Natural killer cell (primary cell): ENCODE data around the gene FAM53B. TPM values are rescaled to one million over a fixed set of nuclear protein-coding genes. Genes with fewer than 3 reads are reported as not detected.

Experiments
- ATAC-seq, 3 donors: fragments of 150-1000 bp in 2 of 3; fragments of 200-7000 bp in 1 of 3; cut with Tn5 transposase; 1 replicate in 1 of 3; 2 replicates in 2 of 3; pipeline ENCODE4 v1.10.0; 2021; ENCODE audit warnings: mild to moderate bottlenecking in 2 of 3, moderate library complexity in 2 of 3
- DNase-seq, 2 donors: peaks; one replicate each; pipeline versions ENCODE4 v3.0.0 to v3.0.0-alpha.2; 2013 to 2021; ENCODE audit warnings: mixed read lengths in 1 of 2
- H3K27ac ChIP-seq: one replicate; pipeline ENCODE4 v1.5.1; 2013; ENCODE audit warnings: mild to moderate bottlenecking, low read length
- H3K27me3 ChIP-seq: one replicate; pipeline ENCODE4 v1.6.1; 2013; ENCODE audit warnings: low read length; ENCODE audit not compliant: control insufficient read depth, insufficient read depth
- H3K36me3 ChIP-seq: one replicate; pipeline ENCODE4 v1.6.1; 2013; ENCODE audit warnings: low read length; ENCODE audit not compliant: control insufficient read depth, insufficient read depth
- H3K4me1 ChIP-seq: one replicate; pipeline ENCODE4 v1.6.1; 2013; ENCODE audit warnings: low read length; ENCODE audit not compliant: control insufficient read depth, insufficient read depth
- H3K4me3 ChIP-seq: one replicate; pipeline ENCODE4 v1.5.1; 2013; ENCODE audit warnings: low read length
- H3K9me3 ChIP-seq: one replicate; pipeline ENCODE4 v1.6.1; 2013; ENCODE audit warnings: low read length; ENCODE audit not compliant: control insufficient read depth, insufficient read depth
- H3K27ac Mint-ChIP-seq, 2 donors: one replicate each; pipeline ENCODE4 v1.8.0; 2022; ENCODE audit warnings: mild to moderate bottlenecking in 2 of 2, mixed read lengths in 2 of 2, moderate library complexity in 1 of 2
- H3K27me3 Mint-ChIP-seq, 2 donors: one replicate each; pipeline ENCODE4 v1.8.0; 2022; ENCODE audit warnings: low read depth in 2 of 2, mixed read lengths in 2 of 2
- H3K36me3 Mint-ChIP-seq: one replicate; pipeline ENCODE4 v1.8.0; 2022; ENCODE audit warnings: mixed read lengths
- H3K4me1 Mint-ChIP-seq, 2 donors: one replicate each; pipeline ENCODE4 v1.8.0; 2022; ENCODE audit warnings: mixed read lengths in 2 of 2
- H3K4me3 Mint-ChIP-seq: one replicate; pipeline ENCODE4 v1.8.0; 2022; ENCODE audit warnings: mild to moderate bottlenecking, moderate library complexity, mixed read lengths
- H3K9me3 Mint-ChIP-seq, 2 donors: one replicate each; pipeline ENCODE4 v1.8.0; 2022; ENCODE audit warnings: mixed read lengths in 2 of 2
- WGBS: methylation state at CpG from one replicate; pipeline ENCODE4 v1.1.7; 2013; ENCODE audit warnings: missing lambda C conversion rate; ENCODE audit not compliant: insufficient coverage; 5-methylcytosine and 5-hydroxymethylcytosine counted together
- intact Hi-C: fragments of 100-400 bp; cut with micrococcal nuclease; formaldehyde crosslinking; loops from one replicate; pipeline ENCODE4 v1.14.2; 2022
- total RNA-seq, 4 donors: library from RNA; stranded (reverse); fragments of 120-200 nt in 1 of 4; gene quantifications; one replicate each; pipeline versions ENCODE4 v1.2.3 to v1.2.4, GENCODE V29; 2013 to 2022
- TF ChIP-seq, protein P1 (sequence below): fragments of 200-600 bp; IDR thresholded peaks from one replicate; pipeline ENCODE4 v1.8.0; 2022; ENCODE audit warnings: antibody characterized with exemption

Gene FAM53B
- total RNA-seq, 3 donors from 2014 or later (not counting 1 experiment from before 2014, with no cell fraction given): 77.4 to 172 (median 121) TPM

DNA sequence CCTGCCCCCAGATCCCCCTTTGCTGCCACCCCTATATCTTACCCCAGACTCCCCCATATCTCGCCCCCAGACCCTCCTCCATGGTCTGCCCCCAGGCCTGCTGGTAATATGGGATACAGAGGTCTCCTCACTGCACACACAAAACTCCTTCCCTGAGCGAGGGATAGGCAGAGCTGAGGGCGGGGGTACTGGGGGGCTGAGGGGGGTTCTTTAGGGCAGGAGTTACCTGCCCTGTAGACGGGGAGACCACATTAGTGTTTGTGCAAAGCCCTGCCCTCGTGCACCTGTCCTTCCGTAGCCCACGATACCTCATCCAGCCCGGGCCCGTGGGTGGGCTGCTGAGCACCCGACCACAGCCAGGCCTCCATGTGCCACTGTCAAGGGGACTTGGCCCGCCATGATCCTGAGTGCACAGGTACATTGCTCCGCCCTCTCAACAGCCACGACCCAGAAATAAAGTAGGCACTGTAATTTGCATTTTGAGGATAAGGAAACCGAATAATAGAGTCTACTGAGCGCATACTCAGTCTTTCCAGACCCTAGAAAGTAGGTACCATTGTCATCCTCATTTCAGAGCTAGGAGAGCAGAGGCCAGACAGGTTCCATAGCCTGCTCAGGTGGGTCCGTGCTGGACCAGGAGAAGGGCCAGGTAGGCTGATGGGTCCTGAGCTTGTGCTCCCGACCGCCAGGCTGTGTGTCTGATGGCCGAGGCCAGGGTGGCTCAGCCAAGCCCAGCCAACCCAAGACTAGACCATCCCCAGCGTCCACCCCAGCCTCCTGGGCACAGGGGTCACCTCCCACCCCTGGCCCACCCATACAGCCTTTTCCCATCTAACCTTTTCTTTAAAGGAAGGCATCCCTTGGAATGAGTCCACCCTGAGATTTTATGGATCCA lies 167.4 kb downstream of the FAM53B start:
- no peak overlapping the region for H3K27ac ChIP-seq
- Mint-ChIP-seq H3K4me3 (no peak overlapping the region), H3K36me3 (no peaks in the 10 kb centered on the region), H3K27ac (no peak overlapping the region), H3K4me1 (peaks cover 0 to 9% of the 10 kb centered on the region in 2 donors), H3K27me3 (no peaks in the 10 kb centered on the region), H3K9me3 (no peaks in the 10 kb centered on the region)
- TF ChIP-seq, protein P1, sequence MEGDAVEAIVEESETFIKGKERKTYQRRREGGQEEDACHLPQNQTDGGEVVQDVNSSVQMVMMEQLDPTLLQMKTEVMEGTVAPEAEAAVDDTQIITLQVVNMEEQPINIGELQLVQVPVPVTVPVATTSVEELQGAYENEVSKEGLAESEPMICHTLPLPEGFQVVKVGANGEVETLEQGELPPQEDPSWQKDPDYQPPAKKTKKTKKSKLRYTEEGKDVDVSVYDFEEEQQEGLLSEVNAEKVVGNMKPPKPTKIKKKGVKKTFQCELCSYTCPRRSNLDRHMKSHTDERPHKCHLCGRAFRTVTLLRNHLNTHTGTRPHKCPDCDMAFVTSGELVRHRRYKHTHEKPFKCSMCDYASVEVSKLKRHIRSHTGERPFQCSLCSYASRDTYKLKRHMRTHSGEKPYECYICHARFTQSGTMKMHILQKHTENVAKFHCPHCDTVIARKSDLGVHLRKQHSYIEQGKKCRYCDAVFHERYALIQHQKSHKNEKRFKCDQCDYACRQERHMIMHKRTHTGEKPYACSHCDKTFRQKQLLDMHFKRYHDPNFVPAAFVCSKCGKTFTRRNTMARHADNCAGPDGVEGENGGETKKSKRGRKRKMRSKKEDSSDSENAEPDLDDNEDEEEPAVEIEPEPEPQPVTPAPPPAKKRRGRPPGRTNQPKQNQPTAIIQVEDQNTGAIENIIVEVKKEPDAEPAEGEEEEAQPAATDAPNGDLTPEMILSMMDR: no peak
- no peak overlapping the region for H3K4me3 ChIP-seq
- no peaks in the 10 kb centered on the region for H3K4me1 ChIP-seq
- H3K36me3 ChIP-seq: no peaks in the 10 kb centered on the region
- intact Hi-C loops: no loop called here
- H3K27me3 ChIP-seq: no peaks in the 10 kb centered on the region
- H3K9me3 ChIP-seq: no peaks in the 10 kb centered on the region
- DNase-seq: no peak
- ATAC-seq: no peak
- 71% methylated on average over 18 of the region's 20 CpGs for WGBS

DNA sequence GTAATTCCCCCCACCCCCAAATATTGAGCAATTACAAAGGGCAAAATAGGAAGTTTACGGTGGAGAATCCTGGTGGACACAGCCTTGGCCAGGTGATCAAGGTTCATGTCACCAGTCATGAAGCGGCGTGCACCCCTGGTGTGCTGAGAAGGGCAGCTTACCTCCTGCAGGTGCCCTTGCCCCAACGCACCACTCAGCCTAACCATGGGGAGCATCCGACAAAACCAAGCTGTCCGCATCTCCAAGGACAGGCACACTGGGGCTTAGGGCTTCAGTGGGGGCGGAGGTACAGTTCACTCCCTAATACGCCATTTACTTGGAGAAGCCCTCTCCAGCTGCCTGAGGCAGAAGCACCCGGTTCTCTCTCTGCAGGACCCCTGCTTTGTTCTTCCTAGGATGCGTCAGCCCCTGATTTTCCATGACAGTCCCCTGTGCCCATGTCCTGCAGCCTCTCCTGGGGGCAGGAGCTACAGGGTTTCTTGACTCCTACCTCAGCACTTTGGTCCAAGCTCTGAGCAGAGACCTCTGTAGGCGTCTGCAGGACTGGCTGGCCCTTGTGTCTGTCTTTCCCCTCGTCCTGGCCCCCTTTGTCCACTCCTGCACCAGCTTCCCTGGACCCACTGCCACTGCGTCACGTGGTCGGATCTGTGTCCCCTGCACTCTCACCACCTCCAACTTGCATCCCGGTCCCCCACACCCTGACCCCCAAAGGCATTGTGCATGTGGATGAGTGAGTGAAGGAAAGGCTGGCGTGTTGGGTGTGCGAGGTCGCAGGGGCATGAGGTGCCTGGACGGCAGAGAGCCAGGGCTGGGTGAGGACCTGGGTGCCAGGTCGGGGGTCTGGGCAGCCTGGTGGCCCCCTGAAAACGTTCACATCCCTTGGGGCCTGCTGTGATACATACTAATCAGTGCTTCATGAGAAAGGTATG lies 168.8 kb downstream of the FAM53B start:
- TF ChIP-seq, protein P1: no peak
- Histone ChIP-seq H3K27me3 (no peaks in the 10 kb centered on the region), H3K9me3 (no peaks in the 10 kb centered on the region), H3K36me3 (no peaks in the 10 kb centered on the region), H3K4me1 (no peaks in the 10 kb centered on the region), H3K27ac (no peak overlapping the region), H3K4me3 (no peak overlapping the region)
- Mint-ChIP-seq H3K9me3 (no peaks in the 10 kb centered on the region), H3K4me3 (no peak overlapping the region), H3K27me3 (no peaks in the 10 kb centered on the region), H3K27ac (no peak overlapping the region), H3K36me3 (no peaks in the 10 kb centered on the region), H3K4me1 (peaks cover 0 to 9% of the 10 kb centered on the region in 2 donors)
- no peak for DNase-seq
- WGBS: 91% methylated on average over 19 of the region's 22 CpGs
- intact Hi-C loops: no loop called here
- no peak for ATAC-seq

DNA sequence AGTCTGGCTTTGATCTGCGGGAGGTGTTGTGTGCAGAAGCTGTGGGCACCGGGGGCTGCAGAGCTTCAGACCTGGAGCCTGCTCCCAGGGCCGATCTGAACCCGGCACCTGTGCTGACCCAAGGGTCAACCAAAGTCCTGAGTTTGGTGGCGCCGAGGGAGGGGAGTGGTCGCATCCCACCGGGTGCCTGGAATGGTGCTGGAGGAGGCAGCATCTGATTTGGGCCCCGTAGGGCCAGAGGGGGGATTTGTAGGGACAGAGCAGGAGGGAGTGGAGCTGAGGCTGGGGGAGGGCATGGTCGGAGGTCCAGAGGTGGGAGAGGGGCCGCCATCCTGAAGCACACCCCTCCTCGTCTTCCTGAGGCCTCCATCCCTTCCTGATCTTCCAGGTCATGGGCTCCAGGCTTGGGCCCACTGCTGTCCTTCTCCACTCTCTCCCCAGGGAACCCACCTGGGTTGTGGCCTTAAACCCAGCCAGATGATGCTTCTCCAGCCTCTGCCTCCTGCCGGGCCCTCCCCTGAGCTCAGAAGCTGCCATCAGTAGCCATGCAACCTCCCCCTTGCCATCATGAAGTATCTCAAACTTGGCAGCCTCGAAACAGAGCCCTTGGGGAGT lies 169.6 kb downstream of the FAM53B start:
- H3K4me3 ChIP-seq: no peak overlapping the region
- H3K9me3 ChIP-seq: no peaks in the 10 kb centered on the region
- H3K4me1 ChIP-seq: no peaks in the 10 kb centered on the region
- Mint-ChIP-seq H3K27ac (no peak overlapping the region), H3K36me3 (no peaks in the 10 kb centered on the region), H3K4me3 (no peak overlapping the region), H3K27me3 (no peaks in the 10 kb centered on the region), H3K4me1 (peaks cover 0 to 9% of the 10 kb centered on the region in 2 donors), H3K9me3 (no peaks in the 10 kb centered on the region)
- intact Hi-C loops: no loop called here
- 92% methylated on average over 14 of the region's 14 CpGs for WGBS
- H3K36me3 ChIP-seq: no peaks in the 10 kb centered on the region
- TF ChIP-seq, protein P1: no peak
- H3K27ac ChIP-seq: no peak overlapping the region
- no peaks in the 10 kb centered on the region for H3K27me3 ChIP-seq
- DNase-seq (no peak), ATAC-seq (no peak)
